Measurements from ENCODE around the gene NOL12. TPM values are rescaled to one million over a fixed set of nuclear protein-coding genes. Genes with fewer than 3 reads are reported as not detected.
A peak's percentile ranks its signal among the peaks of the same experiment; 100 is the strongest.

NOL12 gene
- total RNA-seq, 1 experiment from 2014 or later: 70.5 TPM

DNA sequence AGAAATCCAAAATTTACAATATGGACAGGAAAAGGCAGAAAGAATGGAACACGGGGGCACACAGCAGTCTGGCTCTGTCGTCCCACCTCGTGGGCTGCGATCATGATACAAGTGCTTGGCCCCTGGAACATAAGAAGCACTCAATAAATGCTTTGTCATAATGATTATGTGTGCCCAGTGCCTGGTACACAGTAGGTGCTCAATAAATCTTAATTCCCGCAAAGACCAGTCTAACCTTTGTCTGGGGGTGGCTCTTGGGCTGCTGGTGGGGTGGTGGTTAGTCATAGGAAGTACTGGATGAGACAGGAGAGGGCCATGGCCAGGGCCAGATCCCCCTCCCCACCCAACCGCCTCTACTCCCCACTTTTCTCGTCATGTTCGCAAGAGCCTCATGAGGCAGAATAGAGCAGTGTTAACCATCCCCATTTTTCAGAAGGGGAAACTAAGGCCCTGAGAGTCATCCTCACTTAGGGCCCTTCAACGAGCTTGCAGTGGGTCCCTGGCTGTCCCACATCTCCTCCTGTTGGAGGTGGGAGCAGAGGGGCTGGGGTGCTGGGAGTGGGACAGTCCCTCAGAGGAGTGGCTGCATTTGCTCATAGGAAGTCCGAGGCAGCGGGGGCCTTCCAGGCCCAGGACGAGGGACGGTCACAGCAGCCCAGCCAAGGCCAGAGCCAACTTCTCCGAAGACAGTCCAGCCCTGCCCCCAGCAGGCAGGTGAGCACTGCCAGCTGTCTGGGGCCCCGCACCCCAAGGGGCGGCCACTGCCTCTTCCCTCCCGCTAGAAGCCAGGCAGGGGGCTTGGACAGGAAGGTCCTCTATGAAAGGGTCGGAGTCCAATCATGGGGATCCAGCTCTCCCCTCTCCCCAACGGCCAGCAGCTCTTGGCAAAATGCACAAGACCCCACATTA is 46.8 kb downstream of the NOL12 start:
- in situ Hi-C loops (cut with HindIII; ENCODE audit: low pct_unique_long_range_greater_than_20kb, low sequenced_read_pairs): no loop called here
- DNase-seq (ENCODE audit: low read depth): no peak

DNA sequence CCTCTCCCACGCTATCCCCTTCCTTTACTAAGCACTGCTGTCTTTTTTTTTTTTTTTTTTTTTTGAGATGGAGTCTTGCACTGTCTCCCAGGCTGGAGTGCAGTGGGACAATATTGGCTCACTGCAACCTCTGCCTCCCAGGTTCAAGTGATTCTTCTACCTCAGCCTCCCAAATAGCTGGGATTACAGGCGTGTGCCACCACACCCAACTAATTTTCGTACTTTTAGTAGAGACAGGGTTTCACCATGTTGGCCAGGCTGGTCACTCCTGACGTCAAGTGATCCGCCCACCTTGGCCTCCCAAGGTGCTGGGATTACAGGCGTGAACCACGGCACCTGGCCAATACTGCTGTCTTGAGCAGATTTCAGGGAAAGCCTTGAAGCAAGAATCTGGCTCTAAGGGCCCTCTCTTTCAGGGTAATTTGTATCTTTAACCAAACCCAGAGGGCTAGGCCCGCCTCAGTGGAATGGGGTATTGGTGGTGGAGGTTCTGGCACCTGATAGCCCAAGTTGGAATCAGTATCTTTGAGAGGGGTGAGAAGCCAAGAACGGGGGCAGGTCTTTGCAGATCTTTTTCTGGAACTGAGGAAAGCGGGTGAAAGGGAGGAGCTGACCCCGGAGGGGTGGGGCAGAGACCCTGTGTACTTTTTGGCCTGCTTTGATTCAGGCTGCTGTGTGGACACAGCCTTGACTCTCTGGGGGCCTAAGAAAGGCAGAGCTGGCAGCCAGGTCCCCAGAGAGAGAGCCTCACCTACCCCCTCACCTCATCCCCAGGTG is 47.7 kb downstream of the NOL12 start:
- no peak for DNase-seq (ENCODE audit: low read depth)
- in situ Hi-C loops (cut with HindIII; ENCODE audit: low pct_unique_long_range_greater_than_20kb, low sequenced_read_pairs): no loop called here

DNA sequence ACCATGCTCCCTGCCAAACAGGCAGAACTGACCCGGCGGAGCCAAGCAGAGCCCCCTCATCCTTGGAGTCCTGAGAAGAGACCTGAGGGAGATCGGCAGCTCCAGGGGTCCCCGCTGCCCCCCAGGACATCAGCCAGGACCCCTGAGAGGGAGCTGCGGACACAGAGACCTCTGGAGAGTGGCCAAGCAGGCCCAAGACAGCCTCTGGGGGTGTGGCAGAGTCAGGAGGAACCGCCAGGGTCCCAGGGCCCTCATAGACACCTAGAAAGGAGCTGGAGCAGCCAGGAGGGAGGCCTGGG is 48.2 kb downstream of the NOL12 start:
- in situ Hi-C loops (cut with HindIII; ENCODE audit: low pct_unique_long_range_greater_than_20kb, low sequenced_read_pairs): no loop called here
- DNase-seq (ENCODE audit: low read depth): no peak

DNA sequence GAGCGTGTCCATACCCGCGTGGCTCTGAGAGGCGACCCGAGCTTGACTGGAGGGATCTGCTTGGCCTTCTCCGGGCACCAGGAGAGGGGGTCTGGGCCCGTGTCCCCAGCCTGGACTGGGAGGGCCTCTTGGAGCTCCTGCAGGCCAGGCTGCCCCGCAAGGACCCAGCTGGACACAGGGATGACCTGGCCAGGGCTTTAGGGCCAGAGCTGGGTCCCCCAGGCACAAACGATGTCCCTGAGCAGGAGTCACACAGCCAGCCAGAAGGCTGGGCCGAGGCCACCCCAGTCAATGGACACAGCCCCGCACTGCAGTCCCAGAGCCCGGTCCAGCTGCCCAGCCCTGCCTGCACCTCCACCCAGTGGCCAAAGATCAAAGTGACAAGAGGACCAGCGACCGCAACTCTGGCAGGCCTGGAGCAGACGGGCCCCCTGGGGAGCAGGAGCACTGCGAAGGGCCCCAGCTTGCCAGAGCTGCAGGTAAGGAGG is 48.9 kb downstream of the NOL12 start:
- peak; percentile 42 for DNase-seq (ENCODE audit: low read depth)
- in situ Hi-C loops (cut with HindIII; ENCODE audit: low pct_unique_long_range_greater_than_20kb, low sequenced_read_pairs): no loop called here

DNA sequence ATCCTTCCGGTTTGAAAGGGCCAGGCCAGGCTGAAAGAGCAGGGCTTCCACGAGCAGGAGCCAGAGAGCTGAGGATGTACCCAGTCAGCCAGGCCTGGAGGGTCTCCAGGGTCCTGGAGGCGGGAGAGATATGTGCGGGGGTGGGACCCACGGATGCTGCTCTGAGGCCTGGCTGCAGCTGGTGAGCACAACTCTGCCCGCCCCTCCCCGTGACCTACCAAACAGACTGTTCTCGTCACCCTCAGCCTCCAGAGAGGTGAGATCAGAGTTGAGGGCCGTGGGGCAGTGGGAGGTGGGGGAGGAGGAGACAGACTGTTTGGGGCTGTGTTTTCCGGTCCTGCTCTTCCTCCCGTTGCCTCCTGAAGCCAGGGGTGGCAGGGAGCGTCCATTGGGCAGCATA is 52.9 kb downstream of the NOL12 start:
- in situ Hi-C loops (cut with HindIII; ENCODE audit: low pct_unique_long_range_greater_than_20kb, low sequenced_read_pairs): no loop called here
- DNase-seq (ENCODE audit: low read depth): no peak

DNA sequence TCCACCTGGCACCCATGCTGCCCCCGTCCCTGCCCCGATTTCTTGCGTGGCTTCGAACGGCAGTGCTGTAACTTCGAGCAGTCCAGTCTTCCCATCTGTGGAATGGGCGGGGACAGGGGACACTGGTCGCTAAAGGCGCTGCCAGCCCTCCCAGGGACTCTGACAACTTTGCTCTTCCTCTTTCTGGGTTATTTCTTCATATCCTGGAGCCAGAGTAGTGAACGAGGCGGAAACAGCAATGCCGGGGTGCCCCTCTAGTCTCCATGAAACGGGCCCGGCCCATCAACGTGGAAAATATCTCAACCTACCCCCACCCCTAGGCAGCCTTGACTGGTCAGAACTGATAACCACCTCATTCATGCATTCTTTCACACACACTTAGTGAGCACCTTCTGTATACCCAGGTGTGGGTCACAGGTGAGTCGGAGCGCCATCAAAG is 53.5 kb downstream of the NOL12 start:
- in situ Hi-C loops (cut with HindIII; ENCODE audit: low pct_unique_long_range_greater_than_20kb, low sequenced_read_pairs): no loop called here
- no peak for DNase-seq (ENCODE audit: low read depth)

DNA sequence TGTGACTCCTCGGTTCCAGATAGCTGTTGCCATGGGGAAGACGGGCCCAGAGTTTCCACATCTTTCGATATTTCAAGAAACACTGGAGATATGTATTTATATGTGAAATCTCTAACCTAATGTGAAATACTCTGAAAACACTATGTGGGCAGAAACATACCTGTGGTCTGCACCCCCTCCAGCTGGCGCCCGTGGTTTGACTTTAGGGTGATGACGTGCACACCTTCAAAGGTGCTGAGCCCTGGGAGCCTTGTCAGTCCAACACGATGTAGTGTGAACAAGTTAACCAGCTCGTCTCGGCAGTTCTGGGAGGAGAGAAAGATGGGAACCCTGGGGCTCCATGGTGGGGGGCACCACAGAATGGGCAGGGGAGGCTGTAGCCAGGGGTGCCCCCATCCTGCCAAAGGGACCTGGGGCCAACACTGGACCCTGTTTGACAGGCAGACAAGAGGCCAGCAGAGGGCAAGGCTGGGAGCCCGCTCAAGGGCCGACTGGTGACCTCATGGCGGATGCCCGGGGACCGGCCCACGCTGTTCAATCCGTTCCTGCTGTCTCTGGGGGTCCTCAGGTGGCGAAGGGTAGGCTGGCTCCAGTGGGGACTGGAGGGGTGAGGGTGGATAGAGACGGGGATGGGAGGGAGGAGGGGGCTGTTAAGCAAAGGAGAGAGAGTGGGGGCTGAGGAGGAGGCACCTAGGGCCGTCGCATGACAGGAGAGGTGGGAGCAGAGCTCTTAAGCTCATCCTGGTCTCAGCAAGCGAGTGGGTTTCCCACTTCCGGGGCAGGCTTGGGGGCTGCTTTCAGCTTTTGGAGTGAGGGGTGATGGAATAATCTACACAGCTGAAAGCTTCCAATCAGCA is 54.5 kb downstream of the NOL12 start:
- DNase-seq (ENCODE audit: low read depth): no peak
- in situ Hi-C loops (cut with HindIII; ENCODE audit: low pct_unique_long_range_greater_than_20kb, low sequenced_read_pairs): no loop called here

DNA sequence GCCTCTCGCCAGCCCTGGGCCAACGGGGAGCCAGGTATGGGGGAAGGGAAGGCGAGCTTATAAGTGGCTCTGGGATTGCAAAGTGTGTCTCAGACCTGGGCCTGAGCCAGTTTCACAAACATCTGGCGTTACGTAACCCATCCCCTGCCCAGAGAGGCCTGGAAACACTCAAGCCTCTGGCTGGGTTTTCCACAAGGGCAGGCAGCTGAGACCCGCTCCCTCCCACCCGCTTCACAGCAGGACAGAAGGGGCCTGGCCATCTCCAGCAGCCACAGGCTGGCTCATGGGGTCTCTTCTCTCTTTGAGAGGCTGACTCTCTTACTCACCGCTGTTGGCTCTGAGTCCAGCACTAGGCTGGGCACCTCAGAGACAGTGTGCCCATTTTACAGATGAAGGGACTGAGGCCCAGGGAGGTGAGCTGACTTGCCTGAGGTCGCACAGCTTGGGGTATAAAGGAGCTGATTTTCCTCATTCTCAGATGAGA is 55.2 kb downstream of the NOL12 start:
- in situ Hi-C loops (cut with HindIII; ENCODE audit: low pct_unique_long_range_greater_than_20kb, low sequenced_read_pairs): no loop called here
- DNase-seq (ENCODE audit: low read depth): no peak

DNA sequence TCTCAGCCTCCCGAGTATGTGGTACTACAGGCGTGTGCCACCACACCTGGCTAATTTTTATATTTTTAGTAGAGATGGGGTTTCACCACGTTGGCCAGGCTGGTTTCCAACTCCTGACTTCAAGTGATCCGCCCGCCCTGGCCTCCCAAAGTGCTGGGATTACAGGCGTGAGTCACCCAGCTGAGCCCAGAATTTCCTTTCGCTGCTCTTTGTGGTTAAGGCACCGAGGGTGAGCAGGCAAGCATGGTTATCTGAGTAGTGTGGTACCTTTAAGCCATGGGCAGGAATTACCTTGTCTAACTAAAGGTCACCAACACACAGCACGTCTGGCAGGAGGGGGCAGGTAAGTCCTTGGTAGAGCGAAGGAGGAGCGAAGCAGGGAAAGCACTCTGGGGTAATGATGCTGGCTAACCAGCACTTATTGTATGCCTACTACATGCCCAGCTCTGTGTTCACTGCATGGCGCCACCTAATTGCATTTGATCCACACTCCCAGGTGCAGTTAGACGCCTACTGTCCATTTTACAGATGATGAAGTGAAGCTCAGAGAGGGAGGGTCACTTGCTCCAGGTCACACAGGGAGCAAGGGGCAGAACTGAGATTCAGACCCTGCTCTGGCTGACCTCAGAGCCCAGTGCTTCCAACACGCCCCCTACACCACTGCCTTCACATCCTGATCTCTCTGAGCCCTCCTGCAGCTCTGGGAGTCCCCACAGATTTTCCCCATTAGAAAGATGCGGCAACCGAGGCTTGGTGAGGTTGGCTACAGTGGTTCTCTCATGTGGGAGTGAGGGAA is 56.4 kb downstream of the NOL12 start:
- in situ Hi-C loops (cut with HindIII; ENCODE audit: low pct_unique_long_range_greater_than_20kb, low sequenced_read_pairs): no loop called here
- peak; percentile 84 for DNase-seq (ENCODE audit: low read depth)

Other genes with a start within 250 kb of the NOL12 start
- gene MFNG, start 200.0 kb upstream of the NOL12 start, total RNA-seq (2014; rRNA removed; shearing (Covaris generic); ENCODE audit: low replicate concordance): 0.46 and 0.54 TPM in 2 replicates
- 47.3 and 58.6 TPM in 2 replicates for gene CARD10, start 166.9 kb upstream of the NOL12 start, total RNA-seq (2014; rRNA removed; shearing (Covaris generic); ENCODE audit: low replicate concordance)
- 8.9 and 9.1 TPM in 2 replicates for gene CDC42EP1, start 125.9 kb upstream of the NOL12 start, total RNA-seq (2014; rRNA removed; shearing (Covaris generic); ENCODE audit: low replicate concordance)
- gene LGALS2, start 106.3 kb upstream of the NOL12 start, total RNA-seq (2014; rRNA removed; shearing (Covaris generic); ENCODE audit: low replicate concordance): not detected in 2 replicates
- 43.4 and 52.0 TPM in 2 replicates for gene GGA1, start 77.5 kb upstream of the NOL12 start, total RNA-seq (2014; rRNA removed; shearing (Covaris generic); ENCODE audit: low replicate concordance)
- 1.2 and 3.2 TPM in 2 replicates for gene SH3BP1, start 46.7 kb upstream of the NOL12 start, total RNA-seq (2014; rRNA removed; shearing (Covaris generic); ENCODE audit: low replicate concordance)
- gene PDXP, start 27.6 kb upstream of the NOL12 start, total RNA-seq (2014; rRNA removed; shearing (Covaris generic); ENCODE audit: low replicate concordance): 51.9 and 75.8 TPM in 2 replicates
- gene LGALS1, start 10.7 kb upstream of the NOL12 start, total RNA-seq (2014; rRNA removed; shearing (Covaris generic); ENCODE audit: low replicate concordance): 5,023 and 5,137 TPM in 2 replicates
- 233 and 274 TPM in 2 replicates for gene TRIOBP, start 10.7 kb downstream of the NOL12 start, total RNA-seq (2014; rRNA removed; shearing (Covaris generic); ENCODE audit: low replicate concordance)
- 33.4 and 42.3 TPM in 2 replicates for gene GCAT, start 121.6 kb downstream of the NOL12 start, total RNA-seq (2014; rRNA removed; shearing (Covaris generic); ENCODE audit: low replicate concordance)
- gene GALR3, start 137.0 kb downstream of the NOL12 start, total RNA-seq (2014; rRNA removed; shearing (Covaris generic); ENCODE audit: low replicate concordance): not detected in 2 replicates
- gene ANKRD54, start 158.0 kb downstream of the NOL12 start, total RNA-seq (2014; rRNA removed; shearing (Covaris generic); ENCODE audit: low replicate concordance): 54.0 and 62.0 TPM in 2 replicates
- gene EIF3L, start 163.1 kb downstream of the NOL12 start, total RNA-seq (2014; rRNA removed; shearing (Covaris generic); ENCODE audit: low replicate concordance): 475 and 492 TPM in 2 replicates
- gene MICALL1, start 220.0 kb downstream of the NOL12 start, total RNA-seq (2014; rRNA removed; shearing (Covaris generic); ENCODE audit: low replicate concordance): 12.5 and 25.7 TPM in 2 replicates

Measured in Caki2 (cell line).